Medulla oblongata (tissue), 1 donor: Measurements from ENCODE around the gene FBXO42.
"Not testable (repeated sequence)": the region's sequence is repeated elsewhere in the genome, so short reads cannot be mapped to it uniquely, and the experiment has no call there.

Source experiments
- DNase-seq: peaks from one replicate; pipeline ENCODE4 v3.0.0-alpha.2; 2015; ENCODE audit errors: extremely low spot score

FBXO42 gene

GRCh38 chr1:16221499-16221898, 130.8 kb downstream of the FBXO42 start:
- no peak for DNase-seq

GRCh38 chr1:16219968-16220500, 132.2 kb downstream of the FBXO42 start:
- DNase-seq = no peak

DNA sequence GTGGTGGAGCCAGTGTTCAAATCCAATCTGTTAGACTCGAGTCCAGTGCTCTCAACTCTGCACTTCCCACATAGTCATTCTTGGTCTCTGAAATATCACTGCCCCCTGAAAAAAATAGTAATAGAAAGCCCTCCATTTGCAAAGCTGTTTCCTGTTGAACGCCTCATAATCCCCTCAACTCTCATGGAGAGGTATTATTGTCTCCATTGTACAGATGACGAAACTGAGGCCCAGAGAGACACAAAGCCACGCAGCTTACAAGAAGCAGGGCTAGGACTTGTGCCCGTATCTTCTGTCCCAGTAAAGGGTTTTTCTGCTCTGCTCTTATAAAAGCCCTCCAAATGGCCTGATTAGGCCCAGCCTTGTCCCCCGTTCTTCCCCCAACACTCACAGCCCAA, 133.6 kb downstream of the FBXO42 start:
- no peak for DNase-seq

DNA sequence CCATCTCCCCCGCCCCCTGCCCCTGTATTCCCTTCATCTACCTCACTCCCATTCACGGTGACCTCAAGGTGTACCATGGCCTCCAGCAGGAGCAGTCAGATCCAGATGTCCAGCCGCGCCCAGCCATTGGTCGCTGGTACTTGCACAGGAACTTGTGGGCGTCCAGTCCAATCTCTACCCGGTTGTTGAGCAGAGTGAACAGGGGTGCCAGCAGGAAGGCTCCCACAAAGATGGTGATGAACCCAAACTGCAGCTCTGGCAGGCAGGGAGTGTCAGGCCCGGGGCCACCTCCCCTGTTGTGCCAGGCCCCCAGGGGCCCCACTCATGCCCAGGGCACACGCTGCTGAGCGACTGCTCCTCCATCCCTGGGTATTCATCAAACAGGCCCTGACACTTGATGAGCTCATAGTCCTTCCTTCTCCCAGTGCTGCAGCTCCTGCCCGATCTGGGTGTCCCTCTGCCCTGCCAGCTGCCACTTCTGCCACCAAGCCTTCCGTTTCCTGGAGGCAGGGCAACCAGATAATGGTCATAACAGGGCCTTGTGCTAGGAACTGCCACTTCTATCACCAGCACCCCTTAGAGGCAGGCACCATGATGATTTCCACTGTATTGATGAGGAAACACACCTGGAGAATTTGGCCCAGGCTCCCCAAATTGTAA, 134.1 kb downstream of the FBXO42 start:
- DNase-seq = no peak

DNA sequence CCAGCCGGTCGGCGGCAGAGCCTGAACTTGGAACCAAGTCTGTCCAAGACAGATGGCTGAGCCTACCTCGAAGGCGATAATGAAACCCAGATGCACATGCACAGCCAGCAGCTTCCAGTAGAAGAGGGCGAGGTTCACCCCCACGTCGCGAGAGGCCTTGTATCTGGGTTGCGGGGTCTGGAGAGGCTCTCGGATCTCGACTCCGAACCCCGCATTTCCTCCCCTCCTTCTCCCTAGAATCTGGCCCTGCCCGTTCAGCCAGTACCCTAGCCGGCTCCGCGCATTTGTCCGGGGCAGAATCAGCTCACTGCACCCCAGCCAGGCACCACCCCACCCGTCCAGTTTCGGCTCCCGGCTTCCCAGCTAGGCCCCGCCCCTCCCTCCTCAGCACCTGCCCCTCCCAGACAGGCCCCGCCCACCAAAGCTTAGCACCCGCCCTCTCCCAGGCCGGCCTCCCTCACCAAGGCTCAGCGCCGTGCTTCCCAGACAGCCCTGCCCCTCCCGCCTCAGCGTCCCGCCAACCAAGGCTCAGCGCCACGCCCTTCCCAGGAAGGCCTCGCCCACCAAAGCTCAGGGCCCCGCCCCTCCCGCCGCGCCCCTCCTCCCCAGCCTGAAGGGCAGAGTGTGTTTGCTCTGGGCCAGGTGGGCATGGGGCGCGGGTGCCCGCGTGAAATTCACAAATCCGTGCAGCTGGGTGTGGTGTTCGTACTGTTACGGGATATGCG, 135.1 kb downstream of the FBXO42 start:
- peak; percentile 95 for DNase-seq

- DNase-seq = peak; percentile 83
These were observed 136.2 kb downstream of the FBXO42 start for GRCh38 chr1:16215882-16216753.

DNA sequence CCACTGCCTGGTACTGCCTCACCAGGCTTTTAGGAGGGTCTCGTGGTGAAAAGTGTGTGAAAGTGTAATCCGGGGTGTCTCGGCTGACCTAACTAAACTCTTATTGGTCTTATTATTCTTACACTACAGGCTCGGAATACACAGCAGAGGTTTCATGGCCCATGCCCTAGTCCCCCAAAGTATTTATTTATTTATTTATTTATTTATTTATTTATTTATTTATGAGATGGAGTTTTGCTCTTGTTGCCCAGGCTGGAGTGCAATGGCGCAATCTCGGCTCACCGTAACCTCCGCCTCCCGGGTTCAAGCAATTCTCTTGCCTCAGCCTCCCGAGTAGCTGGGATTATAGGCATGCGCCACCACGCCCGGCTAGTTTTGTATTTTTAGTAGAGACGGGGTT, 137.0 kb downstream of the FBXO42 start:
- DNase-seq = not testable (repeated sequence)

GRCh38 chr1:16213544-16213943, 138.7 kb downstream of the FBXO42 start:
- DNase-seq = not testable (repeated sequence)

DNA sequence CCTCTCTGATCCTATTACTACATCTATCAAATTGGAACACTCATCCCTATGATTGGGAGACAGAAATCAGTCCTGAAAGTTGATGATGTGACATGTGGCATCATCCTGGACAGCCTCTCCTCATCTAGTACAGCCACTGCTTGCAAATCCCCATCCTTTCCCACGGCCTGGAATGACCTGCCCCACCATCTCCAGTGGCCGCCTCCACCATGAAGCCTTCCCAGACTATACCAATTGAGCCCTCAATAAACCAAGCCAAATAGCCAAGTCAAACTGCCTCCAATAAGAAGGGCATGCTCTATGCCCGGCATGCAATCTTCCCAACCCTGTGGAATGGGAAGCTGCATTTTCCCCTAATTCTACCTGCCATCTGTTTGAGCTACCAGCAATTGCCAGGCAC, 139.3 kb downstream of the FBXO42 start:
- DNase-seq = no peak

GRCh38 chr1:16212251-16212961, 139.9 kb downstream of the FBXO42 start, which contains the start of gene ARHGEF19:
TSS of gene ARHGEF19 (minus strand) at chr1:16212652. CDS start at chr1:16209054, 3,598 bp downstream.
- no peak for DNase-seq

- DNase-seq = no peak
These were observed 140.5 kb downstream of the FBXO42 start for GRCh38 chr1:16211824-16212223.

- no peak for DNase-seq
These were observed 141.7 kb downstream of the FBXO42 start for GRCh38 chr1:16210581-16210980.

DNA sequence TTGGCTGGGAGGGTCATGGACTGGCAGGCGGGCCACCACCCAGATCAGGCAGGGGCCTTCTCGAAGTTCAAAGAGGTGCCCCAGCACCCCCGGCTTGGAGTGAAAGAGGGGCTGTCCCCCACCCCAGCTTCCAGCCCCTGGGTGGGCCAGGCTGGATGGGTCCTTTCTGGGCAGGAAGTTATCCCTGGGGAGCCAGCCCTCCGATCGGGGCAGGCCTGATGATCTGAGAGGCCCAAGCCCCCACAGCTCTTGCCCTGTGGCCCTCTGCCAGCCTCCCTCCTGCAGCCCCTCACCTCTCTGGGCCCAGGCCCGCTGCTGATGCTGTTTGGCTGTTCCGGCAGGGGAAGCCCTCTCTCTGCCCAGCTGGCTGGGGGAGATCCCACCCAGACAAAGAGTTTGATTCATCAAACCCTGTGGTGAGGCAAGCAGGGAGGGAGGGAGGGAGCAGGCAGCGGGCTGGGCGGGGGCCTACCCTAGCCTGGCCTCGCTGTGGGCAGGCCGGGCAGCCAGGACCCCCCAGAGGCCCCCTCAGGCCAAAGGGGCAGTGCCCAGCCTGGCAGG, 142.4 kb downstream of the FBXO42 start:
- DNase-seq = peak; percentile 59

DNA sequence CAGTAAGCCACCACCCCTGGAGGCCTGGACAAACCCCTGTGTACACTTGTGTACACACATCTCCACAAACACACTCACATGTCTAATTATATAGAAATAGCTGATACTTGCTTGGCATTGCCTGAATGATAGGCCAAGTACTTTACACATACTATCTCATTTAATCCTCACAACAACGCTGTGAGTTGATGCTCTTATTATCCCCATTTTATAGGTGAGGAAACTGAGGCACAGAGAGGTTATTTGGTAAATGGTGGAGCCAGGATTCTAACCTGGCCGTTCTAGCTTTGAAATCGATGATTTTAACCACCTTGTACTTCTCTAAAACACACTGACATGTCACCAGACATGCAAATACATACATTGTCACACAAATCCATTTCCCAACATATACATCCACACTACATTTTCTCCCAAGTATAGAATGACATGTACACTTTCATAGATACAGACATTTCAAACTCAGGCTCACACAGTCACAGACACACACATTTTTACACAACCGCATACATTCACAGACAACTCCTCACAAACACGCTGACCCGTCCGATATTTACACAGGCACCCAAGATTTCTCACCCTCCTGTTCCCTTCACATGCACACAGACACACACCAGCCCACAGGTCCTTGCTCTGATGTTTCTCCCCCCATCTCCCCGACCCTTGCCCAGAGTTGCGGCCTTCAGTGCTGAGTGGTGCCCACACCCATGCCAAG, 143.0 kb downstream of the FBXO42 start:
- DNase-seq = no peak

DNA sequence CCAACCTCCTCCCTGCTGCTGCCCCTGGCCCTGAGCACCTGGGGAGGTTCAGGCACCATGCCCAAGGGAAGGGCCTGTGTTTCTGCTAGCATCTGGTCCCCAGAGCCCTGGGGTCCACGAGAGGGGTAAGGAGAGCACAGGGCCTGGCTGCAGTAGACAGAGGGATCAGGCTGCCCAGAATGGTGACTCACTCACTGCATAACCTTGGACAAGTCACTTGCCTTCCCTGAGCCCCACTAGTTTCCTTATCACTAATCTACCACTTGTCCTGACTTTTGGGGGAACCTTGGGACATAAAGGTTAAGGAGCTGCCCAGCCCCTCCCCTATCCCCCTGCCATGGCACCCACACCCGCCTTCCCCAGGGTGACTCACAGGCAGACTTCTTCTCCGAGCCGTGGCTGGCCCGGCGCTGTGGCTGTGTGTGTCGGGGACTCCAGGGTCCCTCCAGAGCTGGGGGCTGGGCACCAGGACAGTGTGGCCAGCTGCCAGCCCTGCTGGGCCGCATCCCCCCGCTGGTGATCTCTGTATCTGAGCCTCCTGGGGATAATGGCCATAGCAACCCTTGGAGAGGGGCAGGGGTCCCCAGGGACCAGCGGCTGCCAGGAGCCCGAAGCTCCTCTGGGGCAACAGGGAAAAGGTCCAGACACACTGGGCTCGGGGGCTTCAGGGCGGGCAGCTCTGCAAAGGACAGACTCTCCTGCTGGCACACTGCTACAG, 143.9 kb downstream of the FBXO42 start:
- DNase-seq = no peak

DNA sequence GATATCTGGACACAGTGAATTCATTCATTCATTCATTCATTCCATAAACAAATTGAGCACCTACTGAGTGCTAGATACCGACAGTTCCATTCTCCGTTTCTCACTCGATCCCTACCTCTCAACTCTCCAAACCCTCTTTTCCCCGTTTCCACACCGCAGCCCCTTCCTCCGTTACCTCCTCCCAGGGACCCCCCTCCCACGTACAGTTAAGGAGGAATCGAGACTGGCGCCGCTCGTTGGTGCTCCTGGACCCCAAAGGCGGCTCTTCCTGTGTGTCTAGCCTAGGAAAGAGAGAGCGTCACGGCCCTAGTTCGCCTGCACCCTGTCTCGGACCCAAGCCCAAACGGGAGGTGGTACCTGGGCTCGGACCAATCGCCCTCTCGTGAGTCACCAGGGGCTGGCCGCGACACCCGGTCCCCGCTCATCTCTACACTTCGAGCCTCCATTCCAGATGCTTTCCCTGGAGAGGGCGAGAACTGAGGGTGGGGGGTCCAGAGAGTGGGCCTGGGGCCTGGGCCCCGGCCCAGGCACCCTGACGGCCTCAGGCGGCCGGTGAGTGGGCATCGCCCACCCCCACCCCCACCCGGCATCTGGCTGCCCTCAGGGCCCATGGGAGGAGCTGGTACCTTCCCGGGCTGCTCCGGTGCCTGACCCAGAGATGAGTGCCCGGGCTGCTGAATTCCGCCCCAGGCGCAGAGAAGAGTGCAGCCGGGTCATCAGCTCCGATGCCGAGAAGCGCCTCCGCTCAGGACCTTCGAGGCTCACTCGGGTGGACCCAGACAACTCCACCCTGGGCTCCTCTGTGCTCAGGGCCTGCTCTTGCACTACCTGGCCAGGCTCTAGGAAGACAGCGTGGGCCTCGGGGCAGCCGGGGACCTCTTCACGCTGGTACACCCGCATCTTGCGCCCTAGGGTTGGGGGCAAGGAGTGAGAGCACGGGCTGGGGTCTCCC, 144.7 kb downstream of the FBXO42 start:
- DNase-seq = no peak

DNA sequence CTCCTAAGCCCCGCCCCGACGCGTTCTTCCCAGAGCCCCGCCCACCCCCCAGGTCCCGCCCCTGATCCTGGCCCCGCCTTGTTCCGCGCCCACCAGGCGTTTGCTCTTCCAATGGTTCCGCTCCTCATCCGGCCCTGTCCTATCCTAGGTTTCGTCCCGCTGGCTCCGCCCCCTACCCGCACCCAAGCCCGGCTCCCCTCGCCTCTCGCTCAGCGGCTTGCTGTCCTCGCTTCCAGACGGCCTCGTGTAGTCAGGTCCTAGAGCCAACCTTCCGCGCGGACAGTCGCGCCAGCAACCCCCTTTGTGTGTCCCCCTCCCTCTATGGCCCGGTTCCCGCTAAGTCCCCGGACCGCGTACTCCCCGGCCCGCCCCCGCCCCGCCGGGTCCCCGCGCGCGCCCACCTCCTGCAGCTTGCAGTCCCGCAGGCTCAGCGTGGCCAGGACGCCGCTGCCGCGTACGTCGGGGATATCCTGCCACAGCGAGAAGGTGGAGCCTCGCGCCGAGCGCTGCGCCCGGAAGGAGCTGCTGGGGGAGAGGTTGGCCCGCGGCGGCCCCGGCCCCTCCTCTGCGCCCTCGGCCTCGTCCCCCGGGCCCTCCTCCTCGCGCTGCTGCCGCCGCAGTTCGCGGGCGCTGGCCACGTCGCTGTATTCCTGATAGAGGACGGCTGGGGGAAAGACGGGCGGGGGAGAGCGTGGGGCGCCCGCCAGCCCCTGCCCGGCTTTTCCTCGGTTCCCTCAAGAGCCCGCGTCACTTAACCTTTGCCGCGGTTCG, 145.5 kb downstream of the FBXO42 start:
- DNase-seq = peak; percentile 93
